ENCODE results near the gene IFITM1. TPM values are rescaled to one million over a fixed set of nuclear protein-coding genes. Genes with fewer than 3 reads are reported as not detected.

The IFITM1 gene
- total and polyA plus RNA-seq, 2 of the 13 experiments (the other 11 are each of a cell fraction or from before 2014, with no cell fraction given): 0.38 to 11.1 TPM

GRCh38 chr11:325796-326591 is 12.2 kb downstream of the IFITM1 start (continued):
- TF ChIP-seq YY1 (IDR thresholded peaks at IDR 0.05; ENCODE audit: insufficient read depth, insufficient replicate concordance, low read depth, low read length): no peak

DNA sequence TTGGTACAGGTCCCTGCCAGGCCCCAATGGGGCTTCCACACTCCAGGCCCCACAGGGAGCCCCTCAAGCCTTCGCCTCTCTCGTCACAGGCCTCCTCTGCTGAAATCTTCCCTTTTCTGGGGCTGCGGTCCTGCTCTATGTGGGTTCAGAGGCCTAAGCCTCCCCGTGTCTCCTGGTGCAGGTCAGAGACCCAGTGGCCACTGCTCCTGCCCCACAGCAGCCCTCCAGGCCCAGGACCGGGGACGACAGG is 12.7 kb downstream of the IFITM1 start:
- BruUV-seq (replicated peaks): no TSS peak
- peak overlapping the region; percentile 49 for H3K27ac ChIP-seq (ENCODE audit: extremely low read length, insufficient read depth, low read length)
- no peak for FAIRE-seq

GRCh38 chr11:326842-327580 is 13.2 kb downstream of the IFITM1 start:
- no peaks in the 10 kb centered on the region for H4K20me1 ChIP-seq (ENCODE audit: insufficient read depth, low read length)
- ChIA-PET CTCF (ENCODE audit: low intra/inter-chr PET ratio, low total read pairs) (no interaction called here), POLR2A (interaction anchor here (0.5 to 6.1 kb wide), 5 partner anchors 10 to 27 kb away, joined by 3 to 85 read pairs (median 3); partner anchors contain the start of gene IFITM1)
- no TSS peak for BruUV-seq (replicated peaks)
- H3K4me3 ChIP-seq (replicated peaks in 1 of 3; ENCODE audit: insufficient read depth in 1 of 3, low read depth in 2 of 3, low read length in 3 of 3): peak overlapping the region in 2 of 3 experiments; percentile 37 to 64; a peak in 4 of 6 replicates
- H2AFZ ChIP-seq (ENCODE audit: low read length): no peak overlapping the region
- no peaks in the 10 kb centered on the region for H3K36me3 ChIP-seq (replicated peaks in 1 of 2; ENCODE audit: control insufficient read depth in 1 of 2, insufficient read depth in 2 of 2, low read length in 2 of 2)
- no peaks in the 10 kb centered on the region for H3K9me3 ChIP-seq (ENCODE audit: low read length)
- 9% methylated on average over 6 of the region's 19 CpGs for WGBS (ENCODE audit: low lambda C conversion rate)
- H3K4me2 ChIP-seq (ENCODE audit: low read depth, low read length): peak overlapping the region; percentile 90
- intact Hi-C loops (cut with micrococcal nuclease; ENCODE audit: unreplicated experiment): no loop called here
- peak overlapping the region; percentile 49 for H3K27ac ChIP-seq (ENCODE audit: extremely low read length, insufficient read depth, low read length)
- in situ Hi-C loops (cut with HindIII; ENCODE audit: extremely low pct_ligation_motif_present, low pct_unique_long_range_greater_than_20kb): no loop called here
- H3K4me1 ChIP-seq (ENCODE audit: insufficient read depth, low read length): peaks cover 64% of the 10 kb centered on the region
- peak overlapping the region; percentile 69 for H3K9ac ChIP-seq (ENCODE audit: insufficient read depth, low read depth, low read length)
- peak; percentile 45 for ATAC-seq
- peak; percentile 36 for DNase-seq (ENCODE audit: low spot score)
- no peak for FAIRE-seq
- H3K27me3 ChIP-seq (ENCODE audit: control insufficient read depth in 1 of 2, insufficient read depth in 2 of 2, low read length in 2 of 2): no peaks in the 10 kb centered on the region
- no peaks in the 10 kb centered on the region for H3K79me2 ChIP-seq (ENCODE audit: insufficient read depth, low read length)
- TF ChIP-seq WIZ (CRISPR knock-in tag; IDR thresholded peaks at IDR 0.05): no peak
- TF ChIP-seq HNRNPLL (IDR thresholded peaks at IDR 0.05; ENCODE audit: low read depth, low read length, poor library complexity, severe bottlenecking): no peak
- peak; percentile 31 for TF ChIP-seq TBX2 (CRISPR knock-in tag; IDR thresholded peaks at IDR 0.05; ENCODE audit: borderline replicate concordance)
- no peak for TF ChIP-seq REST (IDR thresholded peaks at IDR 0.05; ENCODE audit: borderline replicate concordance in 1 of 2, low read depth in 1 of 2, low read length in 2 of 2)
- TF ChIP-seq ZNF629 (CRISPR knock-in tag; conservative IDR thresholded peaks at IDR 0.05): no peak

More for the DNA sequence above, 12.7 kb downstream of the IFITM1 start:
- TF ChIP-seq PAWR (CRISPR knock-in tag; IDR thresholded peaks at IDR 0.05; ENCODE audit: borderline replicate concordance) (no peak), BRD4 (CRISPR knock-in tag; IDR thresholded peaks at IDR 0.05) (0 out of 2 replicates have a peak, but pooled peaks have one; percentile 50), NFKB2 (CRISPR knock-in tag; IDR thresholded peaks at IDR 0.05; ENCODE audit: borderline replicate concordance) (0 out of 2 replicates have a peak, but pooled peaks have one; percentile 22), ZNF441 (CRISPR knock-in tag; IDR thresholded peaks at IDR 0.05; ENCODE audit: borderline replicate concordance) (no peak), NRL (CRISPR knock-in tag; IDR thresholded peaks at IDR 0.05; ENCODE audit: borderline replicate concordance) (0 out of 2 replicates have a peak, but pooled peaks have one; percentile 7)
- in situ Hi-C loops (cut with HindIII; ENCODE audit: extremely low pct_ligation_motif_present, low pct_unique_long_range_greater_than_20kb) (no loop called here), intact Hi-C loops (cut with micrococcal nuclease; ENCODE audit: unreplicated experiment) (no loop called here)
- Histone ChIP-seq H3K9me3 (ENCODE audit: low read length) (no peaks in the 10 kb centered on the region), H3K9ac (ENCODE audit: insufficient read depth, low read depth, low read length) (peak overlapping the region; percentile 36; the same call in 1 of the 2 replicates), H3K4me2 (ENCODE audit: low read depth, low read length) (peak overlapping the region; percentile 90), H3K36me3 (replicated peaks in 1 of 2; ENCODE audit: control insufficient read depth in 1 of 2, insufficient read depth in 2 of 2, low read length in 2 of 2) (no peaks in the 10 kb centered on the region), H3K4me3 (replicated peaks in 1 of 3; ENCODE audit: insufficient read depth in 1 of 3, low read depth in 2 of 3, low read length in 3 of 3) (no peak overlapping the region), H3K4me1 (ENCODE audit: insufficient read depth, low read length) (peaks cover 64% of the 10 kb centered on the region), H3K27me3 (ENCODE audit: control insufficient read depth in 1 of 2, insufficient read depth in 2 of 2, low read length in 2 of 2) (no peaks in the 10 kb centered on the region), H4K20me1 (ENCODE audit: insufficient read depth, low read length) (no peaks in the 10 kb centered on the region), H2AFZ (ENCODE audit: low read length) (no peak overlapping the region), H3K79me2 (ENCODE audit: insufficient read depth, low read length) (no peaks in the 10 kb centered on the region)
- WGBS (ENCODE audit: low lambda C conversion rate): 80% methylated on average over 4 of the region's 6 CpGs
- POLR2A ChIA-PET: interaction anchor here (0.6 to 6.1 kb wide), 4 partner anchors 10 to 126 kb away, joined by 3 to 85 read pairs (median 6); partner anchors contain the start of gene IFITM1
- CTCF ChIA-PET (ENCODE audit: low intra/inter-chr PET ratio, low total read pairs): no interaction called here
- peak; percentile 24 for ATAC-seq
- no peak for DNase-seq (ENCODE audit: low spot score)
